ENCODE data around the gene MGP. TPM values are rescaled to one million over a fixed set of nuclear protein-coding genes. Genes with fewer than 3 reads are reported as not detected.

The MGP gene
- total and polyA plus RNA-seq, 2 experiments from 2014 or later: 117 to 561 TPM

GRCh38 chr12:14903386-14904098 lies 17.9 kb upstream of the MGP start:
- TF ChIP-seq EZH2 (IDR thresholded peaks at IDR 0.05; ENCODE audit: borderline replicate concordance) (no peak), EZH2phosphoT487 (IDR thresholded peaks at IDR 0.05; ENCODE audit: low read depth, severe bottlenecking, unreplicated experiment) (no peak), CTCF (IDR thresholded peaks at IDR 0.05; ENCODE audit: poor library complexity) (no peak)
- no peaks in the 10 kb centered on the region for H3K36me3 ChIP-seq (replicated peaks; ENCODE audit: insufficient read depth, low read depth)
- no peak overlapping the region for H3K4me3 ChIP-seq
- H3K27ac ChIP-seq: no peak overlapping the region
- no peaks in the 10 kb centered on the region for H3K27me3 ChIP-seq
- H2AFZ ChIP-seq: no peak overlapping the region
- H4K20me1 ChIP-seq (ENCODE audit: insufficient read depth, poor library complexity, severe bottlenecking): no peaks in the 10 kb centered on the region
- no peaks in the 10 kb centered on the region for H3K9me3 ChIP-seq (ENCODE audit: low read depth)
- no peak overlapping the region for H3K4me2 ChIP-seq
- H3K9me2 ChIP-seq (replicated peaks; ENCODE audit: insufficient read depth): no peaks in the 10 kb centered on the region
- 88% methylated on average over 5 of the region's 5 CpGs for WGBS (ENCODE audit: low lambda C conversion rate, missing lambda C conversion rate)
- no peaks in the 10 kb centered on the region for H3K79me2 ChIP-seq
- DNase-seq (ENCODE audit: low spot score): no peak
- H3K4me1 ChIP-seq (ENCODE audit: insufficient read depth): no peaks in the 10 kb centered on the region

GRCh38 chr12:14902465-14902864 lies 16.8 kb upstream of the MGP start:
- Histone ChIP-seq H2AFZ (no peak overlapping the region), H3K27me3 (no peaks in the 10 kb centered on the region), H3K27ac (no peak overlapping the region), H4K20me1 (ENCODE audit: insufficient read depth, poor library complexity, severe bottlenecking) (no peaks in the 10 kb centered on the region), H3K9me3 (ENCODE audit: low read depth) (no peaks in the 10 kb centered on the region), H3K36me3 (replicated peaks; ENCODE audit: insufficient read depth, low read depth) (no peaks in the 10 kb centered on the region), H3K9me2 (replicated peaks; ENCODE audit: insufficient read depth) (no peaks in the 10 kb centered on the region), H3K4me3 (no peak overlapping the region), H3K79me2 (no peaks in the 10 kb centered on the region), H3K4me2 (no peak overlapping the region), H3K4me1 (ENCODE audit: insufficient read depth) (no peaks in the 10 kb centered on the region)
- DNase-seq (ENCODE audit: low spot score): no peak
- 68% methylated on average over 2 of the region's 2 CpGs for WGBS (ENCODE audit: low lambda C conversion rate, missing lambda C conversion rate)
- TF ChIP-seq CTCF (IDR thresholded peaks at IDR 0.05; ENCODE audit: poor library complexity) (no peak), EZH2phosphoT487 (IDR thresholded peaks at IDR 0.05; ENCODE audit: low read depth, severe bottlenecking, unreplicated experiment) (no peak), EZH2 (IDR thresholded peaks at IDR 0.05; ENCODE audit: borderline replicate concordance) (no peak)

GRCh38 chr12:14901228-14901562 lies 15.5 kb upstream of the MGP start:
- no peaks in the 10 kb centered on the region for H3K36me3 ChIP-seq (replicated peaks; ENCODE audit: insufficient read depth, low read depth)
- no peak overlapping the region for H3K4me2 ChIP-seq
- H3K9me2 ChIP-seq (replicated peaks; ENCODE audit: insufficient read depth): no peaks in the 10 kb centered on the region
- no peaks in the 10 kb centered on the region for H3K9me3 ChIP-seq (ENCODE audit: low read depth)
- H3K27ac ChIP-seq: no peak overlapping the region
- H3K27me3 ChIP-seq: no peaks in the 10 kb centered on the region
- H2AFZ ChIP-seq: no peak overlapping the region
- TF ChIP-seq CTCF (IDR thresholded peaks at IDR 0.05; ENCODE audit: poor library complexity) (no peak), EZH2 (IDR thresholded peaks at IDR 0.05; ENCODE audit: borderline replicate concordance) (no peak), EZH2phosphoT487 (IDR thresholded peaks at IDR 0.05; ENCODE audit: low read depth, severe bottlenecking, unreplicated experiment) (no peak)
- no peaks in the 10 kb centered on the region for H4K20me1 ChIP-seq (ENCODE audit: insufficient read depth, poor library complexity, severe bottlenecking)
- WGBS (ENCODE audit: low lambda C conversion rate, missing lambda C conversion rate): 93% methylated on average over 1 of the region's 1 CpG
- DNase-seq (ENCODE audit: low spot score): no peak
- no peaks in the 10 kb centered on the region for H3K79me2 ChIP-seq
- H3K4me3 ChIP-seq: no peak overlapping the region
- H3K4me1 ChIP-seq (ENCODE audit: insufficient read depth): no peaks in the 10 kb centered on the region

All from hepatocyte (in vitro differentiated cells).